ENCODE measurements around the gene ZBED6. TPM values are rescaled to one million over a fixed set of nuclear protein-coding genes. Genes with fewer than 3 reads are reported as not detected.
A peak's percentile ranks its signal among the peaks of the same experiment; 100 is the strongest.
"Not testable (repeated sequence)": the region's sequence is repeated elsewhere in the genome, so short reads cannot be mapped to it uniquely, and the experiment has no call there.

The ZBED6 gene, protein sequence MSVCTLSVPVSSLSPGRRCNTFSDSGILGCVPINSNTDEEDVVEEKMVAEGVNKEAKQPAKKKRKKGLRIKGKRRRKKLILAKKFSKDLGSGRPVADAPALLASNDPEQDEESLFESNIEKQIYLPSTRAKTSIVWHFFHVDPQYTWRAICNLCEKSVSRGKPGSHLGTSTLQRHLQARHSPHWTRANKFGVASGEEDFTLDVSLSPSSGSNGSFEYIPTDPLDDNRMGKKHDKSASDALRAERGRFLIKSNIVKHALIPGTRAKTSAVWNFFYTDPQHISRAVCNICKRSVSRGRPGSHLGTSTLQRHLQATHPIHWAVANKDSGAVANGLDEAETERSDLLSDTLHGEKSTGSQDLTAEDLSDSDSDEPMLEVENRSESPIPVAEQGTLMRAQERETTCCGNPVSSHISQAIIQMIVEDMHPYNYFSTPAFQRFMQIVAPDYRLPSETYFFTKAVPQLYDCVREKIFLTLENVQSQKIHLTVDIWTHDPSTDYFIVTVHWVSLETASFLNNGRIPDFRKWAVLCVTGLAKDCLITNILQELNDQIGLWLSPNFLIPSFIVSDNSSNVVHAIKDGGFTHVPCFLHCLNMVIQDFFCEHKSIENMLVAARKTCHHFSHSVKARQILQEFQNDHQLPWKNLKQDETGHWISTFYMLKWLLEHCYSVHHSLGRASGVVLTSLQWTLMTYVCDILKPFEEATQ (N-terminal part only)
- total RNA-seq: 4.8 and 13.6 TPM in 2 replicates

DNA sequence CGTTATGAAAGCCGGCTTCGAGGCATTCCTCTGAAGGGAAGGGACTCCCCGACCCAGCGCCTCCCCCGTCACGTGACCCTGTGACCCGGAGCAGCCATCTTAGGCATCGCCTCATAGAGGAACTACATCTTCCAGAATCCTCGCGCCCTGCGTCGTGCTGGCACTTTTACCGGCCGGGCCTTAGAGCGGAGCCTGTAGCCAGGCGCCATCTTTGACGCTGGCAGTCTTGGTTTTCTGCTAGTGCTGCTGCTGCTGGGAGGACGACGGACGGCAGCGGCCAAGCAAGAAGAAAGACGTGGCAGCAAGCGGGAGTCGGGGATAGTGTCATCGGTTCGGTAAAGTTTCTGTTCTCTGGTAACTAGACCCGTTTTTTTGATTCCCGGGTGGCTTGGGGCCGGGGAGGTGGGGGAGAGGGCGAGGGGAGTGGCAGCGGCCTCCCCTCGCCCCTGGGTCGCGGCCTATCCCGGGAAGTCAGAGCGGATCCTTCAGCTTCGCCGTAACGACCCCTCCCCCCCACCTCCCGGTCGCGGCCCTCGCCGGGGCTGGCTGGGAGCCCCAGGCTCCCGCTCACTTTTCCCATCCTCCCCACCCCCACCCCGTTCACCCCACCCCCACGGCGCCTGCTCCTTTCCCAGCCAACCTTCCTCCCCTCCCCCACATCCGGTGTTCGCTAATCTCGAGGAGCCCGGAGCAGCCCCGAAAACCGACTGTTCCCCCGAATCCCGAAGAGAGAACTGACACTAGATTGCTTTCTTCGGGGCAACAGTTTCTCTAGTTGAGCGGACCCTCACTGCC is at the start of gene ZBED6, which contains the start of gene ZC3H11A:
Gene ZBED6, plus strand, starts transcription at position 183 of the 795 bp plus-strand sequence. CDS start 1,900 bp downstream, outside the sequence.
Gene ZC3H11A, plus strand, starts transcription at position 183 of the 795 bp plus-strand sequence. CDS start 21,448 bp downstream, outside the sequence.
- H3K4me3 ChIP-seq (ENCODE audit: low read depth, low read length): peak within 1 kb of the TSS; percentile 90
- peak; percentile 79 for DNase-seq (ENCODE audit: low read depth)
- TF ChIP-seq, protein P1, sequence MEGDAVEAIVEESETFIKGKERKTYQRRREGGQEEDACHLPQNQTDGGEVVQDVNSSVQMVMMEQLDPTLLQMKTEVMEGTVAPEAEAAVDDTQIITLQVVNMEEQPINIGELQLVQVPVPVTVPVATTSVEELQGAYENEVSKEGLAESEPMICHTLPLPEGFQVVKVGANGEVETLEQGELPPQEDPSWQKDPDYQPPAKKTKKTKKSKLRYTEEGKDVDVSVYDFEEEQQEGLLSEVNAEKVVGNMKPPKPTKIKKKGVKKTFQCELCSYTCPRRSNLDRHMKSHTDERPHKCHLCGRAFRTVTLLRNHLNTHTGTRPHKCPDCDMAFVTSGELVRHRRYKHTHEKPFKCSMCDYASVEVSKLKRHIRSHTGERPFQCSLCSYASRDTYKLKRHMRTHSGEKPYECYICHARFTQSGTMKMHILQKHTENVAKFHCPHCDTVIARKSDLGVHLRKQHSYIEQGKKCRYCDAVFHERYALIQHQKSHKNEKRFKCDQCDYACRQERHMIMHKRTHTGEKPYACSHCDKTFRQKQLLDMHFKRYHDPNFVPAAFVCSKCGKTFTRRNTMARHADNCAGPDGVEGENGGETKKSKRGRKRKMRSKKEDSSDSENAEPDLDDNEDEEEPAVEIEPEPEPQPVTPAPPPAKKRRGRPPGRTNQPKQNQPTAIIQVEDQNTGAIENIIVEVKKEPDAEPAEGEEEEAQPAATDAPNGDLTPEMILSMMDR (conservative IDR thresholded peaks at IDR 0.05; ENCODE audit: low read depth, low read length): no peak

DNA sequence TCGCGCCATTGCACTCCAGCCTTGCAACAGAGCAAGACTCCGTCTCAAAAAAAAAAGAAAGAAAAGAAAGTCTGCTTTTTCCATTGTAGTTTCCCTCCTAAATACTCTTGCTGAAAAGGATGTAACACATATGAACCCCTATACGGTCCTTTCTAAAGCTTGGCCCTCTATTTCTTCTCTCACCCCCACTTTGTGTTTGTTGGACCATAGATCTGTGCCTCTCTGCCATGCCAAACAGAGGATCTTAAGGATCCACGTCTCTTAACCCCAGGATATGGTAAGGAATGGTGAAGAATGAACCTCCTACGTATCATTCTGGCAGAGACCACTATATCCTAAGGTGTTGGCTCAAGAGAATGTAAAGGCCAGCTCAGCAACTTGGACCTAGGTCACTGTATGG is 49.1 kb upstream of the ZBED6 start:
- no peak overlapping the region for H3K4me3 ChIP-seq (ENCODE audit: low read depth, low read length)
- DNase-seq (ENCODE audit: low read depth): no peak
- TF ChIP-seq, protein P1 (conservative IDR thresholded peaks at IDR 0.05; ENCODE audit: low read depth, low read length): no peak

DNA sequence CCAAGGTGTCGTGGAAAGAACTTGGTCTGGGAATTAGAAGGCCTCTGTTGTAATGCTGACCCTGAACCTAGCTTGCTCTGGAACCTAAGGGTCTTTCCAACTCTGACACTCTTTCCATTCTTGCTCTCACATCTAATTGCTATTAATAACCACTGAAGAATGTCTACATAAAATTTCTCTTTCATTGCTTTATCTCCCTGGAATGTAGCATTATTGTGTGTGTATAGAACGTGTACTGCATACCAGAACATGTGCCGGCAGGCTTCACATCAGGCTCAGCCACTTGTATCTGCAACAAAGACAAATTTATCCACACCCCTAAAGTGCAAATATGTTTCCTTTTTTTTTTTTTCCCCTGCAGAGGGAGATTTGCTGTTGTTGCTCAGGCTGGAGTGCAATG is 44.4 kb upstream of the ZBED6 start:
- no peak overlapping the region for H3K4me3 ChIP-seq (ENCODE audit: low read depth, low read length)
- no peak for DNase-seq (ENCODE audit: low read depth)
- TF ChIP-seq, protein P1 (conservative IDR thresholded peaks at IDR 0.05; ENCODE audit: low read depth, low read length): no peak

DNA sequence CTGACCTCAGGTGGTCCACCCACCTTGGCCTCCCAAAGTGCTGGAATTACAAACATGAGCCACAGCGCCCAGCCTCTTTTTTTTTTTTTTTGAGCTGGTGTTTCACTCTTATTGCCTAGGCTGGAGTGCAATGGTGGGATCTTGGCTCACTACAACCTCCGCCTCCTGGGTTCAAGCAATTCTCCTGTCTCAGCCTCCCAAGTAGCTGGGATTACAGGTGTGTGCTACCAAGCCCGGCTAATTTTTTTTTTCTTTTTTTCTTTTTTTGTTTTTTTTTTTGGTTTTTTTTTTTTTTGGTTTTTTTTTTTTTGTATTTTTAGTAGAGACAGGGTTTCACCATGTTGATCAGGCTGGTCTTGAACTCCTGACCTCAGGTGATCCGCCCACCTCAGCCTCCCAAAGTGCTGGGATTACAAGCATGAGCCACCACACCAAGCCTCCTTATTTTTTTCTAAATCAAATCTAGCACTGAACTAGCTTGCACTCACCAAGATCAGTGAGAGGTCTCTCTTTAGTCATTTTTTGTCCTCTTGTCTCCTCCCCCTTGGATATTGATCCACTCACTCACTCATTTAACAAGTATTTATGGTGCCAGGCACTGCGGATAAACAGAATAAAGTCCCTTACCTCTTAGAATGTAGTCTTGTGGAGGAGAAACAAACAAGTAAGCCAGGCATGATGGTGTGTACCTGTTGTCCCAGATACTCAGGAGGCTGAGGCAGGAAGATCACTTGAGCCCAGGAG is 43.6 kb upstream of the ZBED6 start:
- not testable (repeated sequence) for DNase-seq (ENCODE audit: low read depth); H3K4me3 ChIP-seq (ENCODE audit: low read depth, low read length)

DNA sequence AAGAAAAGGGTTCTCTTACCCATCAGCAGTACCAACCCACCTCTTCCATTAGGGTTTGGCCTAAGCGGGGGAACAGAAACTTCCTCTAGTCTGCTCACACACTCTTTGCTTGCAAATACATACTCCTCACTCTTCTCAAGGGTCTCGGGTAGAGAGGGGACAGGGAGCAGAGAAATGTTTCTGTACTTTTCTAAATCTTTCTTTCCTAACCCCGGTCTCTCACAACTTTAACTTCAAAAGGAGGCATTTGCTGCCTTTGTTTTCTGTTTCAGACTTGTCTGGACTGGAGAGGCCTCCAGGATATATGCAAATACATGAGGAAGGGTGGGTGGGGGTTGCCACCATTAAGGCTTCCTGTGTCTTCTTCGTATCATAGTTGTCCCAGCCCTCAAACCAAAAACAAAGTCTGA is 41.0 kb upstream of the ZBED6 start:
- TF ChIP-seq, protein P1 (conservative IDR thresholded peaks at IDR 0.05; ENCODE audit: low read depth, low read length): no peak
- no peak for DNase-seq (ENCODE audit: low read depth)
- no peak overlapping the region for H3K4me3 ChIP-seq (ENCODE audit: low read depth, low read length)

DNA sequence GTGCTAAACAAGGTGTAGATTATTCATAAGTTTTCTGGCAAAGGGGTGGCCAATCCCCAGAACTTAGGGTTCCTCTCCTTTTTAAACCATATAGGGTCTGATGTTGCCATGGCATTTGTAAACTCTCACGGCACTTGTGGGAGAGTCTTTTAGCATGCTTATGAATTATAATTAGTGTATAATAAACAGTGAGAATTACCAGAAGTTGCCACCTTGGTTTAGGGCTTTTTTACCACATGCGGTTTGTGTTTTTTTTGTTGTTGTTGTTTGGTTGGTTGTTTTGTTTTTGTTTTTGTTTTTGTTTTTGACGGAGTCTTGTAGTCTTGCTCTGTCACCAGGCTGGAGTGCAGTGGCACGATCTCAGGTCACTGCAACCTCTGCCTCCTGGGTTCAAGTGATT is 39.4 kb upstream of the ZBED6 start:
- TF ChIP-seq, protein P1 (conservative IDR thresholded peaks at IDR 0.05; ENCODE audit: low read depth, low read length): no peak
- no peak for DNase-seq (ENCODE audit: low read depth)
- no peak overlapping the region for H3K4me3 ChIP-seq (ENCODE audit: low read depth, low read length)

DNA sequence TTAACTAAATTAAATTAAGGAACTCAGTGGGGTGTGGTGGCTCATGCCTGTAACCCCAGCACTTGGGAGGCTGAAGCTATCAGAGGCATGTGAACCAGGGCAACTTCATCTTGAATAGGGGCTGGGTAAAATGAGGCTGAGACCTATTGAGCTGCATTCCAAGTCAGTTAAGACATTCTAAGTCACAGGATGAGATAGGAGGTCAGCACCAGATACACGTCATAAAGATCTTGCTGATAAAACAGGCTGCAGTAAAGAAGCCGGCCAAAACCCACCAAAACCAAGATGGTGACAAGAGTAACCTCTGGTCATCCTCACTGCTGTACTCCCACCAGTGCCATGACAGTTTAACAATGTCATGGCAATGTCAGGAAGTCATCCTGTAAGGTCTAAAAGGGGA is 36.7 kb upstream of the ZBED6 start:
- DNase-seq (ENCODE audit: low read depth); H3K4me3 ChIP-seq (ENCODE audit: low read depth, low read length): not testable (repeated sequence)
